Ishikawa (cell line): Measurements from ENCODE around the gene LRRIQ1.

Experiments used
- CEBPB ChIP-seq: IDR thresholded peaks from 2 replicates; pipeline ENCODE4 v1.6.1; 2012
- CREB1 ChIP-seq: IDR thresholded peaks from 2 replicates; pipeline ENCODE4 v1.6.1; 2012; ENCODE audit warnings: low read depth
- EGR1 ChIP-seq: IDR thresholded peaks from 2 replicates; pipeline ENCODE4 v1.6.1; 2012
- EP300 ChIP-seq: IDR thresholded peaks from 2 replicates; pipeline ENCODE4 v1.6.1; 2012; ENCODE audit warnings: borderline replicate concordance
- FOXM1 ChIP-seq: IDR thresholded peaks from 2 replicates; pipeline ENCODE4 v1.6.1; 2012; ENCODE audit warnings: low read depth, borderline replicate concordance
- NFIC ChIP-seq: IDR thresholded peaks from 2 replicates; pipeline ENCODE4 v1.6.1; 2012
- RAD21 ChIP-seq: IDR thresholded peaks from 2 replicates; pipeline ENCODE4 v1.6.1; 2012; ENCODE audit warnings: low read depth
- TAF1 ChIP-seq: IDR thresholded peaks from 2 replicates; pipeline ENCODE4 v1.6.1; 2012; ENCODE audit warnings: low read depth, mild to moderate bottlenecking
- TCF12 ChIP-seq: IDR thresholded peaks from 2 replicates; pipeline ENCODE4 v1.6.1; 2012; ENCODE audit warnings: low read depth
- TEAD4 ChIP-seq: IDR thresholded peaks from 2 replicates; pipeline ENCODE4 v1.6.1; 2012
- YY1 ChIP-seq: IDR thresholded peaks from 2 replicates; pipeline ENCODE4 v1.6.1; 2012; ENCODE audit warnings: low read depth
- ZBTB7A ChIP-seq: IDR thresholded peaks from 2 replicates; pipeline ENCODE4 v1.6.1; 2012; ENCODE audit warnings: low read depth
- TF ChIP-seq, protein P1 (sequence below): IDR thresholded peaks from 2 replicates; pipeline ENCODE4 v1.6.1; 2012
- TF ChIP-seq, protein P2 (sequence below): IDR thresholded peaks from 2 replicates; pipeline ENCODE4 v1.6.1; 2012; ENCODE audit warnings: low read depth, mild to moderate bottlenecking

DNA sequence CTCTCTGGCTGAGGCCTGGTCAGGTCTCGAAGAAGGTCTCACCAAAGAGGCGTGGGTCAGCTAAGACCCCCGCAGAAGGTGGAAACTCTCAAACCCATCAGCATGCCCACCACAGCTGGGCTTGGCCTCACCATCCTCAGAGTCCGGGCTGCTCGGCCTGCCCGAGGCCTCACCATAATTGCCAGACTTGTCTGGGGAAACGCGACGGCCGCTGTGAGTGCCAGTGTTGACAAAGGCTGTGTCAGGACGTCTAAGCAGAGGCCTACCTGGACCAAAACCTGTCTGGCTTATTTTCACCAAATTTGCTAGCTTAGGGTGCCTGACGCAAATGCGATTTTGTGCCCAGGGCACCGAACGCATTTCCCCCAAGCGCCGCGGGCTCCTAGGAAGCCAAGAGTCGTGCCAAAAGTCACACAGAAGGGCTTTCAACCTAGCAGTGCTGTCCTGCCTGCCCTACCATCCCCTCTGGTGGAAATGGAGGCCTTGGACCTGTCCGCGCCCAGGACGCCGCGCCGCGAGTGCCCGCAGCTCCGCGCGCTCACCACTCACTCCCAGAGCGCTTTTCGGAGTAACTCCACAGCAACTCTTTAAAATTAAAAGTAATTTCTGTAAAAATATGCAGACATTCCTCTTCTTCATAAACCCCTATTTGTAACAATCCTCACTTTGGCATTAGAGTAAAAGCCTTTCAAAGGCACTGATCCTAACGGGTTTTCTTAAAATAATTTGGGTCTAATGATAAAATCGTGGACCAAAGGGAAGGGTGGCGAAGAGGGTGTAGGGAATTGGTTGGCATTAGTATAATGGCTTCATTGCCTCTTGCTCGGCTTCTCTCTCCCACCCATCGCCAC, 242.7 kb downstream of the LRRIQ1 start:
- no peak for TF ChIP-seq EP300
- no peak for TF ChIP-seq TCF12
- no peak for TF ChIP-seq CEBPB
- TF ChIP-seq TAF1: no peak
- no peak for TF ChIP-seq TEAD4
- TF ChIP-seq, protein P1, sequence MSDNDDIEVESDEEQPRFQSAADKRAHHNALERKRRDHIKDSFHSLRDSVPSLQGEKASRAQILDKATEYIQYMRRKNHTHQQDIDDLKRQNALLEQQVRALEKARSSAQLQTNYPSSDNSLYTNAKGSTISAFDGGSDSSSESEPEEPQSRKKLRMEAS: no peak
- TF ChIP-seq ZBTB7A: no peak
- TF ChIP-seq RAD21: no peak
- TF ChIP-seq EGR1: no peak
- TF ChIP-seq, protein P2, sequence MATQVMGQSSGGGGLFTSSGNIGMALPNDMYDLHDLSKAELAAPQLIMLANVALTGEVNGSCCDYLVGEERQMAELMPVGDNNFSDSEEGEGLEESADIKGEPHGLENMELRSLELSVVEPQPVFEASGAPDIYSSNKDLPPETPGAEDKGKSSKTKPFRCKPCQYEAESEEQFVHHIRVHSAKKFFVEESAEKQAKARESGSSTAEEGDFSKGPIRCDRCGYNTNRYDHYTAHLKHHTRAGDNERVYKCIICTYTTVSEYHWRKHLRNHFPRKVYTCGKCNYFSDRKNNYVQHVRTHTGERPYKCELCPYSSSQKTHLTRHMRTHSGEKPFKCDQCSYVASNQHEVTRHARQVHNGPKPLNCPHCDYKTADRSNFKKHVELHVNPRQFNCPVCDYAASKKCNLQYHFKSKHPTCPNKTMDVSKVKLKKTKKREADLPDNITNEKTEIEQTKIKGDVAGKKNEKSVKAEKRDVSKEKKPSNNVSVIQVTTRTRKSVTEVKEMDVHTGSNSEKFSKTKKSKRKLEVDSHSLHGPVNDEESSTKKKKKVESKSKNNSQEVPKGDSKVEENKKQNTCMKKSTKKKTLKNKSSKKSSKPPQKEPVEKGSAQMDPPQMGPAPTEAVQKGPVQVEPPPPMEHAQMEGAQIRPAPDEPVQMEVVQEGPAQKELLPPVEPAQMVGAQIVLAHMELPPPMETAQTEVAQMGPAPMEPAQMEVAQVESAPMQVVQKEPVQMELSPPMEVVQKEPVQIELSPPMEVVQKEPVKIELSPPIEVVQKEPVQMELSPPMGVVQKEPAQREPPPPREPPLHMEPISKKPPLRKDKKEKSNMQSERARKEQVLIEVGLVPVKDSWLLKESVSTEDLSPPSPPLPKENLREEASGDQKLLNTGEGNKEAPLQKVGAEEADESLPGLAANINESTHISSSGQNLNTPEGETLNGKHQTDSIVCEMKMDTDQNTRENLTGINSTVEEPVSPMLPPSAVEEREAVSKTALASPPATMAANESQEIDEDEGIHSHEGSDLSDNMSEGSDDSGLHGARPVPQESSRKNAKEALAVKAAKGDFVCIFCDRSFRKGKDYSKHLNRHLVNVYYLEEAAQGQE: no peak
- TF ChIP-seq YY1: no peak
- no peak for TF ChIP-seq FOXM1
- TF ChIP-seq NFIC: no peak
- TF ChIP-seq CREB1: no peak
